GM10248 (cell line): ENCODE results near the gene TMEFF2.

ENCODE experiments used
- CTCF ChIA-PET: fragments of 300-600 bp; sonication (Branson Sonifier 250); formaldehyde crosslinking; extraction: SDS; loops from one replicate; lab custom pipeline; 2021; ENCODE audit warnings: antibody characterized with exemption; lab: Yijun Ruan, JAX
- POLR2A ChIA-PET: fragments of 350-650 bp; sonication (Branson Sonifier 250); formaldehyde crosslinking; extraction: SDS; loops from one replicate; lab custom pipeline; 2020; ENCODE audit warnings: antibody characterized with exemption; lab: Yijun Ruan, JAX
- DNase-seq: peaks from one replicate; pipeline ENCODE4 v3.0.0; 2012; ENCODE audit errors: extremely low spot score
- TF ChIP-seq, protein P1 (sequence below): IDR thresholded peaks from 2 replicates; pipeline ENCODE4 v1.5.1; 2012; ENCODE audit warnings: mild to moderate bottlenecking, low read depth; ENCODE audit errors: extremely low read depth, missing control alignments, control extremely low read depth

TMEFF2 gene

DNA sequence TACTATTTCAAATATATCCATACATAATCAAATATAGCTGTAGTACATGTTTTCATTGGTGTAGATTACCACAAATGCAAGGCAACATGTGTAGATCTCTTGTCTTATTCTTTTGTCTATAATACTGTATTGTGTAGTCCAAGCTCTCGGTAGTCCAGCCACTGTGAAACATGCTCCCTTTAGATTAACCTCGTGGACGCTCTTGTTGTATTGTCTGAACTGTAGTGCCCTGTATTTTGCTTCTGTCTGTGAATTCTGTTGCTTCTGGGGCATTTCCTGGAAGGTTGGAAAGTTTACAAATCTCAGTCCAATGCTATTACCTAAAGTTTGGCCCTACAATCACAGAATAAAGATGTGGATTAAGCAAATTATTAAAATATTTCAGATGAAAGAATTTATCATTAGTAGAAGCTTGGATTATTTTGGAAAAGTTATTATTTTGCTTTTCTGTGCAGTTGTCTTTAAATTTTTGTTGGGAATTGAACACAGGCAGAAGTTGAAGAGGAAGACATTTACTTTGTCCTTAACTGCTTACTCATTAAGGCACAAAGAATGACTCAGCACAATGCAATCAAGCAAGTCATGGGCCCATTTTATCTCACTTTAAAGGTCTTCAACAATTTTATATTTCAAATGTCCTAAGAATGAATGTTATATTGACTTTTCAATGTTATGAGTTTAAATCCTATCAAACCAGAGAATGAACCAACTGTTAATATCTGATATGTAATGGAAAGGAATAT, 244.4 kb downstream of the TMEFF2 start:
- TF ChIP-seq, protein P1, sequence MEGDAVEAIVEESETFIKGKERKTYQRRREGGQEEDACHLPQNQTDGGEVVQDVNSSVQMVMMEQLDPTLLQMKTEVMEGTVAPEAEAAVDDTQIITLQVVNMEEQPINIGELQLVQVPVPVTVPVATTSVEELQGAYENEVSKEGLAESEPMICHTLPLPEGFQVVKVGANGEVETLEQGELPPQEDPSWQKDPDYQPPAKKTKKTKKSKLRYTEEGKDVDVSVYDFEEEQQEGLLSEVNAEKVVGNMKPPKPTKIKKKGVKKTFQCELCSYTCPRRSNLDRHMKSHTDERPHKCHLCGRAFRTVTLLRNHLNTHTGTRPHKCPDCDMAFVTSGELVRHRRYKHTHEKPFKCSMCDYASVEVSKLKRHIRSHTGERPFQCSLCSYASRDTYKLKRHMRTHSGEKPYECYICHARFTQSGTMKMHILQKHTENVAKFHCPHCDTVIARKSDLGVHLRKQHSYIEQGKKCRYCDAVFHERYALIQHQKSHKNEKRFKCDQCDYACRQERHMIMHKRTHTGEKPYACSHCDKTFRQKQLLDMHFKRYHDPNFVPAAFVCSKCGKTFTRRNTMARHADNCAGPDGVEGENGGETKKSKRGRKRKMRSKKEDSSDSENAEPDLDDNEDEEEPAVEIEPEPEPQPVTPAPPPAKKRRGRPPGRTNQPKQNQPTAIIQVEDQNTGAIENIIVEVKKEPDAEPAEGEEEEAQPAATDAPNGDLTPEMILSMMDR, result no peak
- DNase-seq, result no peak
- POLR2A ChIA-PET, result no interaction called here
- CTCF ChIA-PET, result interaction anchor here (0.8 to 1.6 kb wide), 2 partner anchors 9 to 11 kb away, joined by 4 to 6 read pairs; no protein-coding TSS in a partner anchor

- ChIA-PET CTCF (no interaction called here), POLR2A (no interaction called here)
- no peak for DNase-seq
- TF ChIP-seq, protein P1, result no peak
Observed at GRCh38 chr2:191947235-191947634, 247.5 kb downstream of the TMEFF2 start.

GRCh38 chr2:191946471-191947182, 248.1 kb downstream of the TMEFF2 start:
- POLR2A ChIA-PET, result no interaction called here
- TF ChIP-seq, protein P1, result no peak
- CTCF ChIA-PET, result no interaction called here
- peak; percentile 12 for DNase-seq

DNA sequence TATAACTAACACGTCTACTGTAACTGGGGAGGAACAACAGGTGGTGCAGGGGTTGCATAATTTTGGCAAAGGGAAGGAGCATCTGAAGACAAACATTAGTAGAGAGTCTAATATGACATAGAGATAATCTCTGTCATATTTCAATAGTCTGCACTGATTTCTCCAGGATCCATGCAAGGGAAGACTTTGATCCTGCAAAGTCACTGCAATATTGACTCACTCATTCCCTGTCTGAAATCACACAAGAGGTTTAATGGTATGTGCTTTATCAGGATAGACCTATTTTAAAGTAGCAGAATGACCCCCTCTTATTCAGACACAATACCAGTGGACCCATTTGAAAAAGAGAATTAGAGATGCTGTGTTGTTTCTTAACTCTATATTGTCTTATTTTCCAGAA, 249.1 kb downstream of the TMEFF2 start:
- ChIA-PET POLR2A (no interaction called here), CTCF (no interaction called here)
- TF ChIP-seq, protein P1, result no peak
- DNase-seq, result no peak

DNA sequence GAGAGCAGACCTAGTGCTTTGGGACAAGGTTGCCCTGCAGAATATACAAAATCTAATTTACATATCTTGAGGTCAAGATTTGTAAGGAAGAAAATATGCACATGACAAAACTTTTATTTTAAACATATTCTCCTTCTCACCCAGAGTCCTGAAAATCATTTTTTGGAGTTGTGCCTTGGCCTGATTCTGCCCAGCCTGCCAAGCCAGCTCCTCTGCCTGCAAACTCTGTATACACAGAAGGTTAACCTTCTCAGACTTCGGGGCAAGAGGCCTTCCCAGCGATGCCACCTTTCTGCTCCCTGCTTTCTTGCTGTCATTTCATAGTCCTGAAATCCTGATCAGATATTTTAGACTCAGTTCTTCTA, 252.0 kb downstream of the TMEFF2 start:
- DNase-seq, result no peak
- ChIA-PET CTCF (interaction anchor here (1.0 to 2.7 kb wide), 4 partner anchors 9 to 20 kb away, joined by 3 to 8 read pairs (median 4); no protein-coding TSS in a partner anchor), POLR2A (no interaction called here)
- TF ChIP-seq, protein P1, result no peak

DNA sequence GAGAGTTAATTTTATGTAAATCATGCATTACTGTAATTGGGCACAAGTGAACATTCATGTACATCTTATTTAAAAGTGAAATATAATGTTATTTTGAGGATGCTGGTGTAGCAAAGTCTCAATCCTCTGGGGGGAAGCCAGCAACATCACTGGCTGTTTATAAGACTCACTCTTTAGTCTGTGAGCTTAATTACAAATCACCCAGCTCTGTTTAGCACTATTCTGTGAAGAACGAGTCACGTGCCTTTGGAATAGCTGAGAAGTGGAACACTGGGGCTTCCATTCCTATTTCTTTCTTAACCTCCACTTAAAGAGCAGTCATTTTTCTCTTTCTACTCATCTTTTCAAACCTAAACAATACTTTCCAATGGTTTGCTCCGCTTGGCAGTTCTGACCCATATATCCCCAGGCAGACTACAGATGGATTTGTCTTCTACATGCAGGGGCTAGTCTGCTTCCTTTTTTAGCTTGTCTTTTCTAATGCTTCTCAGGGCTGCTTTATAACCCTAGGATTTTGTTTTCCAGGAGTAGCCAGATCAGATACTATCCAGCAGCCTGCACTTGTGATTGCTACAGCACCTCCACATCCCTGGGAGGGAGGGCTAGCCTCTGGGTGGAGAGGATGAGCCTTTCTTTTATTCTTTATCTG, 252.5 kb downstream of the TMEFF2 start:
- TF ChIP-seq, protein P1, result no peak
- ChIA-PET CTCF (interaction anchor here (1.0 to 2.7 kb wide), 3 partner anchors 9 to 16 kb away, joined by 3 to 8 read pairs (median 5); no protein-coding TSS in a partner anchor), POLR2A (no interaction called here)
- no peak for DNase-seq
